H1 (cell line): Measurements from ENCODE around the gene PRDM10. TPM values are rescaled to one million over a fixed set of nuclear protein-coding genes. Genes with fewer than 3 reads are reported as not detected.

Experiments
- ATF2 ChIP-seq: IDR thresholded peaks from 2 replicates; pipeline ENCODE4 v1.6.1; 2012; ENCODE audit warnings: low read length, inconsistent platforms
- CHD7 ChIP-seq: fragments of 300-600 bp; sonication (generic); IDR thresholded peaks from 2 replicates; pipeline ENCODE4 v1.7.1; 2012; ENCODE audit warnings: low read length, moderate library complexity, mild to moderate bottlenecking, inconsistent platforms; ENCODE audit not compliant: insufficient replicate concordance
- CREB1 ChIP-seq: IDR thresholded peaks from 2 replicates; pipeline ENCODE4 v1.6.1; 2012; ENCODE audit warnings: inconsistent platforms
- CTCF ChIP-seq, 3 experiments: IDR thresholded peaks; 1 replicate in 2 of 3; 2 replicates in 1 of 3; pipeline versions ENCODE4 v1.5.1 to v1.6.1; 2011; ENCODE audit warnings: low read length in 3 of 3, mild to moderate bottlenecking in 3 of 3, inconsistent platforms in 2 of 3, low read depth in 1 of 3, moderate library complexity in 1 of 3; ENCODE audit not compliant: insufficient read depth in 1 of 3; ENCODE audit errors: control extremely low read depth in 1 of 3
- KDM1A ChIP-seq: fragments of 200-600, 300-600 bp; sonication (generic); IDR thresholded peaks from 2 replicates; pipeline ENCODE4 v1.7.1; 2016; ENCODE audit warnings: mild to moderate bottlenecking, low read length, borderline replicate concordance
- POU5F1 ChIP-seq: IDR thresholded peaks from 2 replicates; pipeline ENCODE4 v1.6.1; 2011; ENCODE audit warnings: low read depth, mild to moderate bottlenecking, low read length, moderate library complexity
- polyA plus RNA-seq, 7 experiments: library from polyadenylated mRNA; depleted of rRNA in 3 of 7; stranded (reverse) in 5 of 7; unstranded in 2 of 7; fragments of >200 nt in 5 of 7; fragments of 200-250 nt in 2 of 7; gene quantifications; 1 replicate in 5 of 7; 2 replicates in 1 of 7; 4 replicates in 1 of 7; pipeline versions ENCODE4 v1.2.1 to v1.2.3, GENCODE V29; 2011 to 2013; ENCODE audit warnings: missing spikeins in 2 of 7, mixed read lengths in 2 of 7
- total RNA-seq: library from RNA; stranded (reverse); fragmentation: NEBNext Ultra II Directional; extraction: Animal tissue kit (Norgen Biotek cat#: 25700); gene quantifications from 2 replicates; pipeline ENCODE4 v1.2.1, GENCODE V29; 2021

The PRDM10 gene
- total and polyA plus RNA-seq, 2 of the 8 experiments (the other 6 are each of a cell fraction or from before 2014, with no cell fraction given) = 15.5 to 19.2 TPM

- no peak for TF ChIP-seq ATF2
- no peak for TF ChIP-seq POU5F1
- no peak for TF ChIP-seq CHD7
- TF ChIP-seq CTCF (IDR thresholded peaks at IDR 0.05; ENCODE audit: control extremely low read depth in 1 of 3, insufficient read depth in 1 of 3, low read depth in 1 of 3, low read length in 3 of 3) = no peak
- TF ChIP-seq KDM1A = no peak
- TF ChIP-seq CREB1 = no peak
These were observed 13.4 kb downstream of the PRDM10 start (continued) for GRCh38 chr11:129989149-129989813.
